ENCODE data around the gene NUP58.
"Not testable (repeated sequence)": the region's sequence is repeated elsewhere in the genome, so short reads cannot be mapped to it uniquely, and the experiment has no call there.

Gene NUP58

DNA sequence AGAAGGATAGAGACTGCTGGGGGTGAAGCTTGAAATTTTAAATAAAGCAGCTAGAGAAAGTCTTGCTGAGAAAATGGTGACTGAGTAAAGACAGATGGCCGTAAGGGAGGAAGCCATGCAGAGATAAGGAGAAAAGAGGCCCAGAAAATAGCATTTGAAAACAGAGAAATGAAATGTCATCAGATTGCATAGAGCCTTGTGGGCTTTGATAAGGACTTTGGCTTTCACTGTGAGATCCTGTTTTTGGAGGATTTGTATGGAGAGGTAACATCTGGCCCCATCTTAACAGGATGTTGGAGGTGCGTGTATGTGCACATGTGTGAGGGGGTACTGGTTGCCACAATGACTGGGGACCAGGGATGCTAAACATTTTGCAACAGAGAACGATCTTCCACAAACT, 50.8 kb downstream of the NUP58 start:
- TF ChIP-seq, protein P1, sequence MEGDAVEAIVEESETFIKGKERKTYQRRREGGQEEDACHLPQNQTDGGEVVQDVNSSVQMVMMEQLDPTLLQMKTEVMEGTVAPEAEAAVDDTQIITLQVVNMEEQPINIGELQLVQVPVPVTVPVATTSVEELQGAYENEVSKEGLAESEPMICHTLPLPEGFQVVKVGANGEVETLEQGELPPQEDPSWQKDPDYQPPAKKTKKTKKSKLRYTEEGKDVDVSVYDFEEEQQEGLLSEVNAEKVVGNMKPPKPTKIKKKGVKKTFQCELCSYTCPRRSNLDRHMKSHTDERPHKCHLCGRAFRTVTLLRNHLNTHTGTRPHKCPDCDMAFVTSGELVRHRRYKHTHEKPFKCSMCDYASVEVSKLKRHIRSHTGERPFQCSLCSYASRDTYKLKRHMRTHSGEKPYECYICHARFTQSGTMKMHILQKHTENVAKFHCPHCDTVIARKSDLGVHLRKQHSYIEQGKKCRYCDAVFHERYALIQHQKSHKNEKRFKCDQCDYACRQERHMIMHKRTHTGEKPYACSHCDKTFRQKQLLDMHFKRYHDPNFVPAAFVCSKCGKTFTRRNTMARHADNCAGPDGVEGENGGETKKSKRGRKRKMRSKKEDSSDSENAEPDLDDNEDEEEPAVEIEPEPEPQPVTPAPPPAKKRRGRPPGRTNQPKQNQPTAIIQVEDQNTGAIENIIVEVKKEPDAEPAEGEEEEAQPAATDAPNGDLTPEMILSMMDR (IDR thresholded peaks at IDR 0.05; ENCODE audit: control insufficient read depth, extremely low read depth, insufficient read depth) = no peak
- no peak overlapping the region for H3K4me3 ChIP-seq (ENCODE audit: low read depth, low read length)
- no peak for DNase-seq (ENCODE audit: low read depth)

DNA sequence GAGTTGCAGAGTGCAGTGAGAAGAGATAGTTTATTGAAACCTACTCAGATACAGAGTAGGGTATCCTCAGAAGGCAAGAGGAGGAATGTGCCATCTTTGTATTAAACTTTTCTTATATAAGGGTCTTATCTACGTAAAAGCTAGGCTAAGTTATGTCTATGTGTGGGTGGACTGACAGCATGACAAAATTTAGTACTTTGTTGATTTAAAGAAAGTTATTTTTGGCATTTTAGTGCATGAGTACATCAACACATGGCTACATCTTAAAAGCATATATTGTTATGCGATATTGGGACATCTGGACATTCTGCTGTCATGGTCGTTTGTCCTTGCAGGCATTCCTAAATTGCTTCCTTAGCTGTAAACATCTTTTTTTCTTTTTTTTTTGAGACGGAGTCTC, 51.4 kb downstream of the NUP58 start:
- no peak for DNase-seq (ENCODE audit: low read depth)
- no peak overlapping the region for H3K4me3 ChIP-seq (ENCODE audit: low read depth, low read length)
- TF ChIP-seq, protein P1 (IDR thresholded peaks at IDR 0.05; ENCODE audit: control insufficient read depth, extremely low read depth, insufficient read depth) = no peak

GRCh38 chr13:25353344-25353743, 51.9 kb downstream of the NUP58 start:
- TF ChIP-seq, protein P1 (IDR thresholded peaks at IDR 0.05; ENCODE audit: control insufficient read depth, extremely low read depth, insufficient read depth) = no peak
- no peak for DNase-seq (ENCODE audit: low read depth)
- no peak overlapping the region for H3K4me3 ChIP-seq (ENCODE audit: low read depth, low read length)

GRCh38 chr13:25354377-25354776, 53.0 kb downstream of the NUP58 start:
- no peak overlapping the region for H3K4me3 ChIP-seq (ENCODE audit: low read depth, low read length)
- TF ChIP-seq, protein P1 (IDR thresholded peaks at IDR 0.05; ENCODE audit: control insufficient read depth, extremely low read depth, insufficient read depth) = no peak
- DNase-seq (ENCODE audit: low read depth) = no peak

GRCh38 chr13:25360443-25360842, 59.0 kb downstream of the NUP58 start:
- not testable (repeated sequence) for DNase-seq (ENCODE audit: low read depth); H3K4me3 ChIP-seq (ENCODE audit: low read depth, low read length)

DNA sequence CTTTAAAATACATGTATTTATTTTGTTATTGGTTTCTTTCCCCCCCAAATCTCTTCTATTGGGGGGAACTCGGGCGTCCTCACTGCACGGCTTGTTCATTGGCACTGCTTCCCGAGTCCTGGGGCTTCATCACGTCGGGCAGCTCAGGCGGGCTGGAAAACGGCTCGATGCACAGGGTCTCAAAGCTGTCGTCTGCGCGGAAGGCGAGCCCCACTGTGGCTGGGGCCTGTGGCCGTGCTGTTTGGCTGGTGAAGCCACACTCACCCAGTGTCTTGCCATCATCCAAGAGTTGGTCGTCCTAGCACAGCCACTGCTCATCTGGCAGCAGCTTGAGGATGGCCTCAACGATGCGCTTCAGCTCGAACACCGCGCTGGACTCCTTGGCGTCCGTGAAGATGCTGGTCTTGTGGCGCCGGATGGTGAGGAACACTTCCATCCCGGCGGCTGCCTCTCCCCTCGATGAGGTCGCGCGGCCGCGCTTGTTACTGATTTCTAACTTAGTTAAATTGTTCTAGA, 64.4 kb downstream of the NUP58 start:
- no peak for DNase-seq (ENCODE audit: low read depth)
- H3K4me3 ChIP-seq (ENCODE audit: low read depth, low read length) = no peak overlapping the region
- TF ChIP-seq, protein P1 (IDR thresholded peaks at IDR 0.05; ENCODE audit: control insufficient read depth, extremely low read depth, insufficient read depth) = no peak

- H3K4me3 ChIP-seq (ENCODE audit: low read depth, low read length) = no peak overlapping the region
- TF ChIP-seq, protein P1 (IDR thresholded peaks at IDR 0.05; ENCODE audit: control insufficient read depth, extremely low read depth, insufficient read depth) = no peak
- DNase-seq (ENCODE audit: low read depth) = no peak
Measured at GRCh38 chr13:25371158-25371874, 69.9 kb downstream of the NUP58 start.

Measured in LNCaP clone FGC (cell line).